Glutamatergic neuron (in vitro differentiated cells): Measurements from ENCODE around the gene JOSD1. TPM values are rescaled to one million over a fixed set of nuclear protein-coding genes. Genes with fewer than 3 reads are reported as not detected.

Experiments used
- DNase-seq: peaks from one replicate; pipeline ENCODE4 v3.0.0; 2022
- H3K27ac Mint-ChIP-seq: one replicate; pipeline ENCODE4 v1.8.0; 2020; ENCODE audit warnings: mild to moderate bottlenecking, mixed read lengths, inconsistent platforms; ENCODE audit not compliant: unreplicated experiment
- H3K27me3 Mint-ChIP-seq: one replicate; pipeline ENCODE4 v1.8.0; 2020; ENCODE audit warnings: mild to moderate bottlenecking, moderate library complexity, mixed read lengths, inconsistent platforms; ENCODE audit not compliant: unreplicated experiment
- H3K36me3 Mint-ChIP-seq: one replicate; pipeline ENCODE4 v1.8.0; 2020; ENCODE audit warnings: mild to moderate bottlenecking, mixed read lengths, inconsistent platforms; ENCODE audit not compliant: unreplicated experiment
- H3K4me1 Mint-ChIP-seq: one replicate; pipeline ENCODE4 v1.8.0; 2020; ENCODE audit warnings: mild to moderate bottlenecking, low read depth, mixed read lengths, inconsistent platforms; ENCODE audit not compliant: unreplicated experiment
- H3K4me3 Mint-ChIP-seq: one replicate; pipeline ENCODE4 v1.8.0; 2020; ENCODE audit warnings: mild to moderate bottlenecking, mixed read lengths, inconsistent platforms; ENCODE audit not compliant: unreplicated experiment
- H3K9me3 Mint-ChIP-seq: one replicate; pipeline ENCODE4 v1.8.0; 2020; ENCODE audit warnings: mild to moderate bottlenecking, moderate library complexity, mixed read lengths, inconsistent platforms; ENCODE audit not compliant: unreplicated experiment
- CTCF ChIP-seq: fragments of 200-600 bp; sonication (generic); IDR thresholded peaks from one replicate; pipeline ENCODE4 v1.5.0; 2021; ENCODE audit not compliant: partially characterized antibody, unreplicated experiment
- total RNA-seq: library from RNA; stranded (reverse); fragmentation: NEBNext Ultra II Directional; extraction: Animal tissue kit (Norgen Biotek cat#: 25700); gene quantifications from one replicate; pipeline ENCODE4 v1.2.1, GENCODE V29; 2021; ENCODE audit not compliant: unreplicated experiment

Gene JOSD1
- total RNA-seq, 1 donor from 2014 or later: 51.0 TPM

- no peak for TF ChIP-seq CTCF
- H3K9me3 Mint-ChIP-seq: peaks cover 9% of the 10 kb centered on the region
- H3K4me3 Mint-ChIP-seq: peak within 1 kb of the TSS; percentile 91
- DNase-seq: peak; percentile 89
- H3K27me3 Mint-ChIP-seq: no peaks in the 10 kb centered on the region
- peak within 1 kb of the TSS; percentile 99 for H3K27ac Mint-ChIP-seq
- H3K4me1 Mint-ChIP-seq: peaks cover 4% of the 10 kb centered on the region
- peaks cover 4% of the 10 kb centered on the region for H3K36me3 Mint-ChIP-seq
Observed at GRCh38 chr22:38656256-38657044, 44.3 kb downstream of the JOSD1 start, which contains the start of the genes CBY1 and FAM227A. Gene CBY1 (plus strand): TSS chr22:38656638. CDS start chr22:38668055, 11,417 bp downstream. Gene FAM227A (minus strand): TSS chr22:38656392. CDS start chr22:38650168, 6,224 bp downstream.

GRCh38 chr22:38655519-38656255 lies 45.1 kb downstream of the JOSD1 start:
- peaks cover 9% of the 10 kb centered on the region for H3K9me3 Mint-ChIP-seq
- peaks cover 4% of the 10 kb centered on the region for H3K4me1 Mint-ChIP-seq
- peaks cover 4% of the 10 kb centered on the region for H3K36me3 Mint-ChIP-seq
- DNase-seq: no peak
- no peaks in the 10 kb centered on the region for H3K27me3 Mint-ChIP-seq
- H3K27ac Mint-ChIP-seq: peak overlapping the region; percentile 99
- no peak for TF ChIP-seq CTCF
- peak overlapping the region; percentile 91 for H3K4me3 Mint-ChIP-seq

- H3K27me3 Mint-ChIP-seq: no peaks in the 10 kb centered on the region
- TF ChIP-seq CTCF: no peak
- H3K9me3 Mint-ChIP-seq: peaks cover 9% of the 10 kb centered on the region
- no peak overlapping the region for H3K27ac Mint-ChIP-seq
- peaks cover 4% of the 10 kb centered on the region for H3K36me3 Mint-ChIP-seq
- DNase-seq: no peak
- H3K4me3 Mint-ChIP-seq: no peak overlapping the region
- peaks cover 4% of the 10 kb centered on the region for H3K4me1 Mint-ChIP-seq
Observed at GRCh38 chr22:38653741-38654140, 47.0 kb downstream of the JOSD1 start.

GRCh38 chr22:38652859-38653258 lies 47.9 kb downstream of the JOSD1 start:
- no peaks in the 10 kb centered on the region for H3K27me3 Mint-ChIP-seq
- TF ChIP-seq CTCF: no peak
- no peak overlapping the region for H3K27ac Mint-ChIP-seq
- DNase-seq: no peak
- no peak overlapping the region for H3K4me3 Mint-ChIP-seq
- H3K36me3 Mint-ChIP-seq: peaks cover 6% of the 10 kb centered on the region
- peaks cover 4% of the 10 kb centered on the region for H3K4me1 Mint-ChIP-seq
- H3K9me3 Mint-ChIP-seq: peaks cover 9% of the 10 kb centered on the region
